WTC11 (cell line): Measurements from ENCODE around the gene MRPL11. TPM values are rescaled to one million over a fixed set of nuclear protein-coding genes. Genes with fewer than 3 reads are reported as not detected.

ENCODE experiments used
- ATAC-seq: fragments of 200-7000 bp; cut with Tn5 transposase; 2 replicates; pipeline ENCODE4 v1.10.0; 2021; ENCODE audit warnings: mild to moderate bottlenecking, moderate library complexity
- CTCF ChIA-PET: fragments of 300-600 bp; sonication (Branson Sonifier 250); formaldehyde crosslinking; loops from one replicate; lab custom pipeline; 2021; ENCODE audit warnings: antibody characterized with exemption; lab: Charles Lee
- POLR2A ChIA-PET: fragments of 350-600 bp; sonication (Branson Sonifier 250); formaldehyde crosslinking; loops from one replicate; lab custom pipeline; 2021; ENCODE audit warnings: antibody characterized with exemption; lab: Charles Lee
- DNase-seq: peaks from one replicate; pipeline ENCODE4 v3.0.0; 2021; ENCODE audit warnings: low spot score
- H3K27ac Mint-ChIP-seq: 2 replicates; pipeline ENCODE4 v1.8.0; 2021; ENCODE audit warnings: mixed read lengths
- H3K27me3 Mint-ChIP-seq: 2 replicates; pipeline ENCODE4 v1.8.0; 2021; ENCODE audit warnings: low read depth, mild to moderate bottlenecking, moderate library complexity, mixed read lengths
- H3K36me3 Mint-ChIP-seq: 2 replicates; pipeline ENCODE4 v1.8.0; 2021; ENCODE audit warnings: mixed read lengths
- H3K4me1 Mint-ChIP-seq: 2 replicates; pipeline ENCODE4 v1.8.0; 2022; ENCODE audit warnings: mixed read lengths
- H3K4me3 Mint-ChIP-seq: 2 replicates; pipeline ENCODE4 v1.8.0; 2021; ENCODE audit warnings: mild to moderate bottlenecking, moderate library complexity, mixed read lengths
- H3K9me3 Mint-ChIP-seq: 2 replicates; pipeline ENCODE4 v1.8.0; 2021; ENCODE audit warnings: mixed read lengths
- ESRRA ChIP-seq: sonication (generic); formaldehyde crosslinking; IDR thresholded peaks from 2 replicates; pipeline ENCODE4 v1.8.1; 2022; ENCODE audit warnings: mild to moderate bottlenecking, missing genetic modification reagents, borderline replicate concordance
- ETV6 ChIP-seq: sonication (generic); formaldehyde crosslinking; IDR thresholded peaks from 2 replicates; pipeline ENCODE4 v1.8.1; 2022; ENCODE audit warnings: mild to moderate bottlenecking, missing genetic modification reagents
- FOXJ3 ChIP-seq: sonication (generic); formaldehyde crosslinking; IDR thresholded peaks from 2 replicates; pipeline ENCODE4 v1.9.0; 2021; ENCODE audit warnings: missing genetic modification reagents, mild to moderate bottlenecking, borderline replicate concordance
- JAZF1 ChIP-seq: fragments of 250-450 bp; sonication (Bioruptor Pico); IDR thresholded peaks from 2 replicates; pipeline ENCODE4 v1.9.0; 2021; ENCODE audit warnings: moderate library complexity, mild to moderate bottlenecking, inconsistent platforms
- KAT7 ChIP-seq: sonication (generic); formaldehyde crosslinking; IDR thresholded peaks from 2 replicates; pipeline ENCODE4 v1.8.1; 2023; ENCODE audit warnings: missing genetic modification reagents, mild to moderate bottlenecking, borderline replicate concordance
- MYBL2 ChIP-seq: sonication (generic); formaldehyde crosslinking; IDR thresholded peaks from 2 replicates; pipeline ENCODE4 v1.8.1; 2023; ENCODE audit warnings: mild to moderate bottlenecking, moderate library complexity, missing genetic modification reagents
- NR2C2 ChIP-seq: sonication (generic); formaldehyde crosslinking; IDR thresholded peaks from 2 replicates; pipeline ENCODE4 v1.8.0; 2022; ENCODE audit warnings: mild to moderate bottlenecking, missing genetic modification reagents
- NR3C1 ChIP-seq: sonication (generic); formaldehyde crosslinking; conservative IDR thresholded peaks from 2 replicates; pipeline ENCODE4 v1.8.1; 2023; ENCODE audit warnings: low read depth, mild to moderate bottlenecking, missing genetic modification reagents
- TP53 ChIP-seq: sonication (generic); formaldehyde crosslinking; IDR thresholded peaks from 2 replicates; pipeline ENCODE4 v1.8.1; 2023; ENCODE audit warnings: mild to moderate bottlenecking, missing genetic modification reagents
- ZNF423 ChIP-seq: fragments of 250-450 bp; sonication (Bioruptor Pico); IDR thresholded peaks from 2 replicates; pipeline ENCODE4 v2.1.2; 2022; ENCODE audit warnings: mild to moderate bottlenecking, moderate library complexity
- total RNA-seq: library from RNA; stranded (reverse); gene quantifications from 3 replicates; pipeline ENCODE4 v1.2.3, GENCODE V29; 2021
- TF ChIP-seq, protein P1 (sequence below): sonication (generic); formaldehyde crosslinking; IDR thresholded peaks from 2 replicates; pipeline ENCODE4 v1.8.1; 2022; ENCODE audit warnings: missing genetic modification reagents, borderline replicate concordance
- TF ChIP-seq, protein P2 (sequence below): sonication (generic); formaldehyde crosslinking; IDR thresholded peaks from 2 replicates; pipeline ENCODE4 v1.8.1; 2022; ENCODE audit warnings: low read depth, missing genetic modification reagents, borderline replicate concordance
- TF ChIP-seq, protein P3 (sequence below): sonication (generic); formaldehyde crosslinking; IDR thresholded peaks from 2 replicates; pipeline ENCODE4 v1.8.0; 2022; ENCODE audit warnings: mild to moderate bottlenecking, missing genetic modification reagents
- TF ChIP-seq, protein P4 (sequence below): sonication (generic); formaldehyde crosslinking; IDR thresholded peaks from 2 replicates; pipeline ENCODE4 v1.8.1; 2023; ENCODE audit warnings: mild to moderate bottlenecking, missing genetic modification reagents, borderline replicate concordance
- TF ChIP-seq, protein P5 (sequence below): fragments of 250-450 bp; sonication (Bioruptor Pico); conservative IDR thresholded peaks from 2 replicates; pipeline ENCODE4 v1.9.0; 2021; ENCODE audit warnings: mild to moderate bottlenecking
- TF ChIP-seq, protein P6 (sequence below): fragments of 250-450 bp; sonication (Bioruptor Pico); IDR thresholded peaks from 2 replicates; pipeline ENCODE4 v2.1.2; 2022; ENCODE audit warnings: mild to moderate bottlenecking, moderate library complexity

Gene MRPL11
- total RNA-seq, 1 experiment from 2014 or later: 137 TPM

DNA sequence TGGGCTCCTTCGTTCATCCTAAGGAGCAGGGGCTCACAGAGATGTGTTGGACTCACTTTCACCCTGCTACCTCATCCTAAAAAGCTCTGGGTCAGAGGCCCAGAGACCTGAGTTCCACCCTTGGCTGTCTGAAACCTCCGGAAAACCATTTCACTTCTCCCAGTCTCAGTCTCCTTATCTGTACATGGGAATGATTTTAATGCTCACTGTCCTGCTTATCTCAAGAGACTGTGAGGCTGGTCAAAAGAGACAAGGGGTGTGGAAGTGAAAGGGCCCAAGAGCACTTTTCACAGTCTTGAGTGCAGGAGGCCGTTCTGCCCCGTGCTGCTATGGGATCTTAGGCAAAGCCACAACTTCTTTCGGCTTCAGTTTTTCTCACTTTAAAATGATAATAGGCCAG lies 31.0 kb downstream of the MRPL11 start:
- H3K9me3 Mint-ChIP-seq: no peaks in the 10 kb centered on the region
- no peak for DNase-seq
- H3K4me1 Mint-ChIP-seq: peaks cover 2% of the 10 kb centered on the region; the same call in 1 of the 2 replicates
- no peaks in the 10 kb centered on the region for H3K36me3 Mint-ChIP-seq
- no peak for ATAC-seq
- TF ChIP-seq, protein P1, sequence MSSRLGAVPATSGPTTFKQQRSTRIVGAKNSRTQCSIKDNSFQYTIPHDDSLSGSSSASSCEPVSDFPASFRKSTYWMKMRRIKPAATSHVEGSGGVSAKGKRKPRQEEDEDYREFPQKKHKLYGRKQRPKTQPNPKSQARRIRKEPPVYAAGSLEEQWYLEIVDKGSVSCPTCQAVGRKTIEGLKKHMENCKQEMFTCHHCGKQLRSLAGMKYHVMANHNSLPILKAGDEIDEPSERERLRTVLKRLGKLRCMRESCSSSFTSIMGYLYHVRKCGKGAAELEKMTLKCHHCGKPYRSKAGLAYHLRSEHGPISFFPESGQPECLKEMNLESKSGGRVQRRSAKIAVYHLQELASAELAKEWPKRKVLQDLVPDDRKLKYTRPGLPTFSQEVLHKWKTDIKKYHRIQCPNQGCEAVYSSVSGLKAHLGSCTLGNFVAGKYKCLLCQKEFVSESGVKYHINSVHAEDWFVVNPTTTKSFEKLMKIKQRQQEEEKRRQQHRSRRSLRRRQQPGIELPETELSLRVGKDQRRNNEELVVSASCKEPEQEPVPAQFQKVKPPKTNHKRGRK (CRISPR knock-in tag): no peak
- TF ChIP-seq NR2C2 (CRISPR knock-in tag) (no peak), JAZF1 (CRISPR knock-in tag) (no peak)
- TF ChIP-seq, protein P2, sequence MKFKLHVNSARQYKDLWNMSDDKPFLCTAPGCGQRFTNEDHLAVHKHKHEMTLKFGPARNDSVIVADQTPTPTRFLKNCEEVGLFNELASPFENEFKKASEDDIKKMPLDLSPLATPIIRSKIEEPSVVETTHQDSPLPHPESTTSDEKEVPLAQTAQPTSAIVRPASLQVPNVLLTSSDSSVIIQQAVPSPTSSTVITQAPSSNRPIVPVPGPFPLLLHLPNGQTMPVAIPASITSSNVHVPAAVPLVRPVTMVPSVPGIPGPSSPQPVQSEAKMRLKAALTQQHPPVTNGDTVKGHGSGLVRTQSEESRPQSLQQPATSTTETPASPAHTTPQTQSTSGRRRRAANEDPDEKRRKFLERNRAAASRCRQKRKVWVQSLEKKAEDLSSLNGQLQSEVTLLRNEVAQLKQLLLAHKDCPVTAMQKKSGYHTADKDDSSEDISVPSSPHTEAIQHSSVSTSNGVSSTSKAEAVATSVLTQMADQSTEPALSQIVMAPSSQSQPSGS: no peak
- ChIA-PET CTCF (interaction anchor here (0.5 to 4.1 kb wide), 16 partner anchors 11 to 270 kb away, joined by 3 to 30 read pairs (median 4); partner anchors contain the start of genes DPP3, MRPL11, NPAS4 and PELI3), POLR2A (interaction anchor here (0.9 kb wide), 1 partner anchor 72 kb away, joined by 3 read pairs; the partner anchor contains the start of gene DPP3)
- no peak overlapping the region for H3K27ac Mint-ChIP-seq
- H3K4me3 Mint-ChIP-seq: no peak overlapping the region
- peaks cover 38% of the 10 kb centered on the region for H3K27me3 Mint-ChIP-seq

DNA sequence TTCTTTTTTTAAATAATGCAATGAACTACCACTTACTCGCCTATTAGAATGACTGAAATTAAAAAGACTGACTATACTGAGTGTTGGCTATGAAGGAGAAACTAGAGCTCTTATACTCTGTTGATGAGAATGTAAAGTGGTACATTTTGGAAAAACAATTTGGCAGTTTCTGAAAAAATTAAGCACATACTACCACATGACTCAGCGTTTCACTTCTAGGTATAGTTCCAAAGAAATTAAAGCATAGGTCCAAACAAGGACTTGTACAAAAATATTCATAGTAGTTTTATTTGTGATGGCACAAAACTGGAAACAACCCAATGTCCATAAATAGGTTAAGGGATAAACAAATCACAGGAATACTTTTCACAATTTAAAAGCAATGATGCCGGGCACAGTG lies 44.7 kb downstream of the MRPL11 start:
- Mint-ChIP-seq H3K27ac (no peak overlapping the region), H3K9me3 (no peaks in the 10 kb centered on the region), H3K4me1 (no peaks in the 10 kb centered on the region), H3K36me3 (no peaks in the 10 kb centered on the region), H3K4me3 (no peak overlapping the region), H3K27me3 (peaks cover 13% of the 10 kb centered on the region; the same call in 1 of the 2 replicates)
- POLR2A ChIA-PET: no interaction called here
- CTCF ChIA-PET: no interaction called here
- ATAC-seq (no peak), DNase-seq (no peak)
- TF ChIP-seq, protein P3, sequence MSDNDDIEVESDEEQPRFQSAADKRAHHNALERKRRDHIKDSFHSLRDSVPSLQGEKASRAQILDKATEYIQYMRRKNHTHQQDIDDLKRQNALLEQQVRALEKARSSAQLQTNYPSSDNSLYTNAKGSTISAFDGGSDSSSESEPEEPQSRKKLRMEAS: no peak
- TF ChIP-seq ZNF423 (CRISPR knock-in tag) (no peak), MYBL2 (no peak), KAT7 (CRISPR knock-in tag) (no peak)
- TF ChIP-seq, protein P4, sequence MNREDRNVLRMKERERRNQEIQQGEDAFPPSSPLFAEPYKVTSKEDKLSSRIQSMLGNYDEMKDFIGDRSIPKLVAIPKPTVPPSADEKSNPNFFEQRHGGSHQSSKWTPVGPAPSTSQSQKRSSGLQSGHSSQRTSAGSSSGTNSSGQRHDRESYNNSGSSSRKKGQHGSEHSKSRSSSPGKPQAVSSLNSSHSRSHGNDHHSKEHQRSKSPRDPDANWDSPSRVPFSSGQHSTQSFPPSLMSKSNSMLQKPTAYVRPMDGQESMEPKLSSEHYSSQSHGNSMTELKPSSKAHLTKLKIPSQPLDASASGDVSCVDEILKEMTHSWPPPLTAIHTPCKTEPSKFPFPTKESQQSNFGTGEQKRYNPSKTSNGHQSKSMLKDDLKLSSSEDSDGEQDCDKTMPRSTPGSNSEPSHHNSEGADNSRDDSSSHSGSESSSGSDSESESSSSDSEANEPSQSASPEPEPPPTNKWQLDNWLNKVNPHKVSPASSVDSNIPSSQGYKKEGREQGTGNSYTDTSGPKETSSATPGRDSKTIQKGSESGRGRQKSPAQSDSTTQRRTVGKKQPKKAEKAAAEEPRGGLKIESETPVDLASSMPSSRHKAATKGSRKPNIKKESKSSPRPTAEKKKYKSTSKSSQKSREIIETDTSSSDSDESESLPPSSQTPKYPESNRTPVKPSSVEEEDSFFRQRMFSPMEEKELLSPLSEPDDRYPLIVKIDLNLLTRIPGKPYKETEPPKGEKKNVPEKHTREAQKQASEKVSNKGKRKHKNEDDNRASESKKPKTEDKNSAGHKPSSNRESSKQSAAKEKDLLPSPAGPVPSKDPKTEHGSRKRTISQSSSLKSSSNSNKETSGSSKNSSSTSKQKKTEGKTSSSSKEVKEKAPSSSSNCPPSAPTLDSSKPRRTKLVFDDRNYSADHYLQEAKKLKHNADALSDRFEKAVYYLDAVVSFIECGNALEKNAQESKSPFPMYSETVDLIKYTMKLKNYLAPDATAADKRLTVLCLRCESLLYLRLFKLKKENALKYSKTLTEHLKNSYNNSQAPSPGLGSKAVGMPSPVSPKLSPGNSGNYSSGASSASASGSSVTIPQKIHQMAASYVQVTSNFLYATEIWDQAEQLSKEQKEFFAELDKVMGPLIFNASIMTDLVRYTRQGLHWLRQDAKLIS (CRISPR knock-in tag): no peak

DNA sequence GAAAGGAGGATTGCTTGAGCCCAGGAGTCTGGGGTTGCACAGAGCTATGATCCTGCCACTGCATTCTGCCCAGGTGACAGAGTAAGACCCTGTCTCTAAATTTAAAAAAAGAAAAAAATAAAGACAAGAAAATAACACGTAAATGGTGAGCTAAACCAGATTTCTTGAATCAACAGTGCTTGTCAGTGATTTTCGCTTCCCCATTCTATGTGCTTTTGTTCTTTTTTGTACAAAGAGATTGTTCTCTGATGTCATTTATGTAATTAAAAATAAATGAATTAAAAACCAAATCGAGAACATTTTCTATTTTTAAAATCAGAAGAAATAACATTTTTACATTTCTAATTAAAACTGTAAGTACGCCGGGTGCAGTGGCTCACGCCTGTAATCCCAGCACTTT lies 47.3 kb downstream of the MRPL11 start:
- ChIA-PET POLR2A (no interaction called here), CTCF (interaction anchor here (1.2 to 3.5 kb wide), 2 partner anchors 19 to 80 kb away, joined by 3 to 45 read pairs; partner anchors contain the start of gene SLC29A2)
- H3K4me1 Mint-ChIP-seq: peaks cover 1% of the 10 kb centered on the region; the same call in 1 of the 2 replicates
- no peaks in the 10 kb centered on the region for H3K9me3 Mint-ChIP-seq
- no peak overlapping the region for H3K4me3 Mint-ChIP-seq
- peaks cover 19% of the 10 kb centered on the region for H3K27me3 Mint-ChIP-seq
- DNase-seq (no peak), ATAC-seq (no peak)
- no peak overlapping the region for H3K27ac Mint-ChIP-seq
- H3K36me3 Mint-ChIP-seq: no peaks in the 10 kb centered on the region
- TF ChIP-seq, protein P4 (CRISPR knock-in tag): no peak
- TF ChIP-seq ETV6 (CRISPR knock-in tag) (no peak), TP53 (no peak), FOXJ3 (CRISPR knock-in tag) (no peak), NR3C1 (no peak), ESRRA (no peak), MYBL2 (no peak)
- TF ChIP-seq, protein P5, sequence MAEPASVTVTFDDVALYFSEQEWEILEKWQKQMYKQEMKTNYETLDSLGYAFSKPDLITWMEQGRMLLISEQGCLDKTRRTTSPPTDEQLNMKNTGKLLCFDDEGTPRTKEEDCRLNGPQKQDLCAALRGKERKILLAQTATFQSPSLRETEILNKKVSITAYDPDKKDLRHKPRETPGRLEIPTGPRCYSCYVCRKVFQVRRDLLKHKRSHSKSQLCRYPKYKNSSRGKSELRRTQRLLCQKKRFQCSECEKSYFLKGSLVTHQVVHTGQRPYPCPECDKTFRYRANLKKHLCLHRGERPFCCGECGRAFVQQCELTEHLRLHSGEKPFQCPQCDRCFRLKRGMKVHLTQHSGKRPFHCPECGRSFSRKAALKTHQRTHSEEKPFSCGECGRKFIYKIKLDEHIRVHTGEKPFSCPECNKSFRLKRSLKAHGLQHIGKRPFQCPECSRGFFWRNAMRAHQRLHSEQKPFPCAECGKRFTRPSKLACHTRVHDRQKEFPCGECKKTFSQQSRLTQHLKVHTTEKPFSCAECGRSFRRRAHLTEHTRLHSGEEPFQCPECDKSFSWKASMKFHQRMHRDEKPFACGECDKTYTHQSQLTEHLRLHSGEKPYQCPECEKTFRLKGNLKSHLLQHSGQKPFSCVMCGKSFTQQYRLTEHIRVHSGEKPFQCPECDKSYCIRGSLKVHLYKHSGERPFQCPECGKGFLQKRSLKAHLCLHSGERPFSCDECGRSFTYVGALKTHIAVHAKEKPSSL (CRISPR knock-in tag): no peak
- TF ChIP-seq, protein P6, sequence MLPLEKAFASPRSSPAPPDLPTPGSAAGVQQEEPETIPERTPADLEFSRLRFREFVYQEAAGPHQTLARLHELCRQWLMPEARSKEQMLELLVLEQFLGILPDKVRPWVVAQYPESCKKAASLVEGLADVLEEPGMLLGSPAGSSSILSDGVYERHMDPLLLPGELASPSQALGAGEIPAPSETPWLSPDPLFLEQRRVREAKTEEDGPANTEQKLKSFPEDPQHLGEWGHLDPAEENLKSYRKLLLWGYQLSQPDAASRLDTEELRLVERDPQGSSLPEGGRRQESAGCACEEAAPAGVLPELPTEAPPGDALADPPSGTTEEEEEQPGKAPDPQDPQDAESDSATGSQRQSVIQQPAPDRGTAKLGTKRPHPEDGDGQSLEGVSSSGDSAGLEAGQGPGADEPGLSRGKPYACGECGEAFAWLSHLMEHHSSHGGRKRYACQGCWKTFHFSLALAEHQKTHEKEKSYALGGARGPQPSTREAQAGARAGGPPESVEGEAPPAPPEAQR (CRISPR knock-in tag): no peak
